NOMO-1 treated with DMSO at 0.1 percent for 48 hours (cell line): Measurements from ENCODE around the gene DTNB.
"Not testable (repeated sequence)": the region's sequence is repeated elsewhere in the genome, so short reads cannot be mapped to it uniquely, and the experiment has no call there.

Experiments used
- DNase-seq: peaks from one replicate; lab custom pipeline; 2025; ENCODE audit not compliant: unreplicated experiment; lab: John Stamatoyannopoulos, UW

The DTNB gene

DNA sequence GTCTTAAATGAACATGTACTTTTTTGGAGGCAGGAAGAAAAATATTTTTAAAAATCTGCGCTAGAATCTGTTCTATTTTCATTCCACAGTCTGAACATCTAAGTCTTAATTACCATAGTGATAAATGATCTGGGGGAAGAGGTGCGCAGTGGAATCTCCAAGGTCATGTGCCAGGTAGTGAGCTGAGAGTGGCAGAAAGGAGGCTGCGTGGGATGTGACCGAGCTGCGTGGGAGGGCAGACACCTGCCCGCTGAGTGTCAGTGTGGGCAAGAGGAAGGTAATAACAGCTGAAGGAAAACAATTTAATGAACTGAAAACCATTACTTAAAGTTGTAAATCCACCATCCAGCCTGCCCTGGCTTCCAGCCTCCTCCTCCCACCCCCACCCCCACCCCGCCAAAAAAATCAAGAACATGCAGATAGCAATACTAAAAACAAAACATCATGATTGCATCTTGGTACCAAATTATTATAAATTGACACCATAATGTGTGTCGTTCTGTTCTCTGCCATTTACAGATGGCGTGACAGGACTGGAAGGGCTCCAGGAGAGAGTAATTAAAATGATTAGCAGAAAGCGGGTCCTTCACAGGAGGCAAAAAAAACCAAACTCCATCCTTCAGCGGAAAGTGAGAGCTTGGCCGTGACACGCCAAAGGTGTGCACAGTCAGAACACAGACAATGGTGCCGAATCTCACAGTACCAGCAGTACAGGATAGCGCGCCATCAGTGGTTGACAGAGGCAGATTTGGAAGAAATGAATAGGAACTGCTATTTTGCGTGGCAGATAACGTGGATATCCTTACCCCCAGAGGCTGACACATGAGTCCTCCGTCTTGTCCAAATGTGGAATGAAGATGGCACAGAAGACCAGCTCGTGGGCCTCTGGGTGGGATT, 11.4 kb upstream of the DTNB start:
- no peak for DNase-seq

DNA sequence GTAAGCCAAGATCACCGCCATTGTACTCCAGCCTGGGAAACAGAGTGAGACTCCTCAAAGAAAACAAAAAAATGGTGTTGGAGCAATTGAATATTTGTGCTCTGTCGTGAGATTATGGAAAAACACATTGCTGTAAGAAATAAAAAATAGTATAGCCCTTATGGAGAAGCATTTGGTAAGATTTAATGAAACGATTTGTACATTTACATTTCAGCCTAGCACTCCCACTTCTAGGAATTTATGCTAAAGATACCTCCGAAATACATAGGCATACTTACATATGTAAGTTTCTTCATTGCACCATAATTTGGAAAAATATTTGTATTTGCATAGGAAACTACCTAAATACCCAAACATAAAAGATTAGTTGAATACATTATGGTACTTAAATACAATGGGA, 8.7 kb upstream of the DTNB start:
- DNase-seq, result no peak

DNA sequence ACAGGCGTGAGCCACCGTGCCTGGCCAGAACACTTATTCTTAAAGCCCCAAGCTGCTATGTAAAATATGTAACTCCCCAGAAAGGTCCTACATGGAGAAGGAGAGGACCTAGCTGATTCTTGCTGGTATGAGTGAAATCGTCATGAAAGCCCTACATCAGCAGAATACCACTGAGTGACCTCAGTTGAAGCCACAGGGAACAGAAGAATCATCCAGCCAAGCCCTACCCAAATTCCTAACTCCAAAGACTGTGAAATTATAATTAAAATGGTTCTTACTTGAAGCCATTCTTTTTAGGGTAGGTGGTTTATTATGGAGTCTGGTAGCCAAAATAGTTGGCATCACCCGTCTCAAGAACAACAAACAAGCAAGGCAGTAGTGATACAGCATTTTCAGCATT, 4.5 kb upstream of the DTNB start:
- no peak for DNase-seq

DNA sequence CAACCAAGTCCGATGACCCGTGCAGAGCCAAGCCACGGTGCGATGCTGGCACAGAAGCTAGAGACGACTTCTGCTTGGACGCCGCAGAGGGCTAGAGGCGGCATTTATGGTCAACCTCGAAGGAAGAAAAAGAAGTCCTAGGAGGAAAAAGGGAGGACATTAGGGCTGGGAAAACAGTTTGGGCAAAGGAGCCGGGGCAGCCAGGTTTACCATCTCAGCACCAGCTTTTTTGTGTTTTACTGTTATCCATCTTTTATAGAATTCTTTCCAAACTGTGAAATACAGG, 643 bp upstream of the DTNB start:
- no peak for DNase-seq

DNA sequence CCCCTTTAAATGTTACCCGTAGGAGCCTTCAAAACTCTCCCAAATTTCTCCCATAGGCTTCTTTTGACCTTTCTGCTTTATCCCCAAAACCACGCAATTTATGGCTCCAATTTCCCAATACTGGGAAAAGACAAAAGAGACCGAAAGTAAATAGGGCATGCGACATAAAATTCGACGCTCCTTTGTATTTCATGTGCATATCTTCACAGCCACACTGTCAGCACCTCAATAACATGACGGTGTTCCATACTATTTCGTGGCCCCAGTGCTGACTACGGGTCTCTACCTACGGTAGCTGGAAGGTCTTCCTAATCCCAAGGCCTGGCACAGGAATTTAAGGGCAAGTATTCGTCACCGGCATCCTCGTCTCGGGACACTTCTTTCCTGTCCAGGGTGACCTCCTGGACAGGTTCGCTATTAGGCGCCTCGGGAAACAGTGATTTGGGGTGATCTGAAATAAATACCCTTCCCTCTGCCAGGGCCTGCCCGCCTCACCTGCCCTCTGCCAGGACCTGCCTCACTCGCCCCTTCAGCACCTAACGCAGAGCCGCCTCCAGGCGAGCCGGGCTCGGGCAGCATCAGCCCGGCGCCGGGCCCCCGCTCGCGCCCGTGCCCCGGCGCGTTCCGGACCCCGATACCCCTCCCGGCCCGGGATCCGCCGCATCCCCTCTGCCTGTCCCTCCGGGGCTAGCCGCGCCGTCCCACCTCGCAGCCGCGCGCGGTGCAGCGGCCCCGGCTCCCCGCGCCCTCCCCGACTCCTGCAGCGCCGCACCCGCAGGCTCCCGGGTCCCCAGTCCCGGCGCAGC, 680 bp downstream of the DTNB start:
- DNase-seq, result peak; percentile 52

DNA sequence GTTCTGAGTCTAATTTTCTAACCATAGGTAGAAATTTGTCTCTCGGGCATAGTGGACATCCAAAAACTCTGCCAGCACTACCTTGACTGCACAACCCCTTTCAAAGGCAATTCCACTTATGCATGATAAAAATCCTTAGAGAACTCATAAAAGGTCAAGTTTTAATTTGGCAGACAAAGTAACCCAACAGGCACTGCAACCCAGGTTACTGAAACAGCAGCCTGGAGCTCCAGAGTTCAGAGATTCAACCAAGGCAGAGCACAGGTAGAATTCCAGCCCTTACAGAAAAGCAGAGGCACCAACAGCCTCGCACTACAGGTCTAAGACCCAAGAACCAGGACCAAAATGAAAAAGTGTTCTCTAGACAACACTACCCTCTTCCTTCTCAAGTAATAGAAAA, 1.8 kb downstream of the DTNB start:
- no peak for DNase-seq

DNA sequence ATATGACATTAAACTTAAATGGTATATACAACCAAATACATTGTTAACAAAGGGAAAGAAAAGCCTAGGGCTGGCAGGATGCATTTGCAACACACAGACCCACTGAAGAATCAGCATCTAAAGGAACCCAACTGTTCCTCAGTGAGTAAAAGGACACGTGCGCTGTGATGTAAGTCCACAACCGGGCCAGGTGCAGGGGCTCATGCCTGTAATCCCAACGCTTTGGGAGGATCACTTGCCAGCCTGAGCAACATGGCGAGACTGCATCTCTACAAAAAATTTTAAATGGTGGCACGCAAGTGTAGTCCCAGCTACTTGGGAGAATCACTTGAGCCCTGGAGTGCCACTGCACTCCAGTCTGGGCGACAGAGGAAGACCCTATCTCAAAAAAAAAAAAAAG, 3.9 kb downstream of the DTNB start:
- DNase-seq, result no peak

DNA sequence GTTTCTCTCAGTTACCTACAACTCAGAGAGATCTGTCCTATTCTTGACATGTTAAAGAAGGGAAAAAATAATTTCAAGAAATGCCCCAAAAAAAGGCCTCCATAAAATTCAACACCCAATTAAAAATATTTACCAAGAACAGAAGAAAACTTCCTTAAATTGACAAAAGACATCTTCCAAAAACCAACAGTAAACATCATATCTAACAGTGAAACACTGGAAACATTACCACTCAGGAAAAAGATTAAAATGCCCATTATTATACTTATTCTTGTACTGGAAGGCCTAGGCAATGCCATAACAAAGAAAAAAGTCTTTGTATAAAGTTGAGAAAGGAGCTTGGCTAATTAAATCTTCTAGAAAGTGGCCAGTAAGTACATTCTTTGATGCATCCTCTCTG, 7.2 kb downstream of the DTNB start:
- no peak for DNase-seq

DNA sequence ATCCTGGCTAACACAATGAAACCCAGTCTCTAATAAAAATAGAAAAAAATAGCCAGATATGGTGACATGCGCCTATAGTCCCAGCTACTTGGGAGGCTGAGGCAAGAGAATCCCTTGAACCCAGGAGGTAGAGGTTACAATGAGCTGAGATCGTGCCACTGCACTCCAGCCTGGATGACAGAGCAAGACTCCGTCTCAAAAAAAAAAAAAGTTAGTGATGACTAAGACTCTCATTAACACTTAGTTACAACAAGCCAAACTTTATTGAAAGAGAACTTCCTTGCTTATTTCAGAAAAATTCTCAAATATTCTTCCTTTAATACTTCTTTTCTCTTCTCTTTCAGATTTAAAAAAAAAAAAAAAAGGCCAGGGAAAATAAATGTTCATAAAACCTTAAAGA, 7.9 kb downstream of the DTNB start:
- not testable (repeated sequence) for DNase-seq

DNA sequence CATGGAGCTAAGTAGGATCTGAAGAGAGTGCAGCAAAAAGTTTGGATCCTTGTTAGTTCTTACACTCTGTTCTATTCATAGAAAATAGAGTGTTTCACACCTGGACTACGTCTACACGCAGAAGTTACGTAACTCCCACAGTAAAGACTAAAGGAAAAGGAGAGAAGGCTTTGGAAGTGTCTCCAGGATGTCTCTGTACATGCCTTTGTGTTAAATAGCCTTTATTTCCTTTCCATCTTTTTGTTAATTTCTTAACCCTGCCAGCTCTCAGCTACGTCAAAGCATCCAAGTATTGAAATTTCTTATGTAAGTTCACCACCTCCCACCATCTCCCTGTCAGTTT, 8.4 kb downstream of the DTNB start:
- no peak for DNase-seq

DNA sequence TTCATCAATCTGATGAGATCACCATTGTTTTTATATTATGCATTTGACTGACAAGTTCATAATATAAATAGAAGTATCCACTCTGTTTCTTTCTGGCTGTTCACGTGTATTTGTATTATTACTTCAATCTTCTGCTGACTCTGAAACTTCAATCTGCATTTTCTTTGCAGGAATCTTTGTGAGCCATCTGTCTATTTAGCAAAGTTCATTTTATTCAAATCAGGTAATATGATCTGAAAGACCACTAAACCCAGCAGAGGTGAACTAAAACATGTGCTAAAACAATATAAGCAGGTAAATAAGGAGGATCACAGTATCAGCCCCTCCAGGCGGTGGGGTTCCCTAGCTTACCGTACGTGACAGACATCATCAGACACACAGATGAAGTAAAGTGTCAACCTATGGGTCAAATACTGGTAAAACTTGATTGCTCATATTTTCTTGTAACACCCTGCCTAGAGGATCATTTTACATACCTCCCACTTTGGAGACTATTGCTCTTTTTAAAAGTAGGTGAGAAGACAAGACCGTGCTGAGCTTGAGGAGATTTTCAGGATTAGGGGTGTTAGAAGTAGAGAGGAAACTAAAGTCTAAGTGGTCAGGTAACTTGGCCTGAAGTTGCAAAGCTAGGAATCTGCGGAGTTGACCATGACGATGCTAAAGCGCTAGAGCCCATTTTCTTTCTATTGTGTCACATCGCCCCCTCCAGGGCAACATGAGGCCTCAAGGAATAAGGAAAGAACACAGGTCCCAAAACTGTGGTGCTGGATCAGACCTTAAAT, 9.0 kb downstream of the DTNB start:
- peak; percentile 25 for DNase-seq

DNA sequence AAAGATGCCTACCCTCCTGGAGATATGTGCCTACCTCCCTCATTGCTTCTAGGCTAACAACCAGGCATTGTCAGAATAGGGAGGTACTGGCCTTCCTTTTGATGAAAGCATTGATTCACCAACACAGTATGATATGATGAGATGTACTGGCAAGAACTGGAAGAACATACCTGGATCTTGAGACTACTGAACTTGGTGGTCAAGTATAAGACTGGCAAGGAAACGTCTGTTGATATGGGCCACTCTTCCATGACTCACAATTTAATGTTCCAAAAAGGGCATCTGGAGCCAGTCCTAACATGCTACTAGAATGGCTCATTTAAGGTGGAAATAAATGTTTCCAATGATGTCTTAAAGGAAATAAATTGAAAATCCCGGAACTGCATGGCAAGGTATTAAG, 18.1 kb downstream of the DTNB start:
- no peak for DNase-seq

DNA sequence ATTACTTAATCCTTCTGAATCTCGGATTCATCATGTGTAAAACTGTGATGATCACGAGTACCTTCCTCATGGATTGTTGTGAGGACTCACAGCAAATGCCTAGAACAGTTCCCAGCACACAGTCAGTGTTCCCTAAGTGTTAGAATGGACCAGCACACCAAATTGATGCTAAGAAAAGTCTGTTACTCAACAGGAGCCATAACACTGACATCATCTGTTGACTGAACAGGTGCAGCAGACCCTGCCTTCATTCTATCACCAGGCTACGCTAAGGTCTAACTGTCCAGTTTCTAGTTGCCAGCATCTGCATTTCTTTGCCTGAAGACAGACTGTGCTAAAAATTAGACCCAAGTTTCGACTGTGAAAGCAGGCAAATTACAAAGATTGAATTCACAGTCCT, 18.6 kb downstream of the DTNB start:
- no peak for DNase-seq

DNA sequence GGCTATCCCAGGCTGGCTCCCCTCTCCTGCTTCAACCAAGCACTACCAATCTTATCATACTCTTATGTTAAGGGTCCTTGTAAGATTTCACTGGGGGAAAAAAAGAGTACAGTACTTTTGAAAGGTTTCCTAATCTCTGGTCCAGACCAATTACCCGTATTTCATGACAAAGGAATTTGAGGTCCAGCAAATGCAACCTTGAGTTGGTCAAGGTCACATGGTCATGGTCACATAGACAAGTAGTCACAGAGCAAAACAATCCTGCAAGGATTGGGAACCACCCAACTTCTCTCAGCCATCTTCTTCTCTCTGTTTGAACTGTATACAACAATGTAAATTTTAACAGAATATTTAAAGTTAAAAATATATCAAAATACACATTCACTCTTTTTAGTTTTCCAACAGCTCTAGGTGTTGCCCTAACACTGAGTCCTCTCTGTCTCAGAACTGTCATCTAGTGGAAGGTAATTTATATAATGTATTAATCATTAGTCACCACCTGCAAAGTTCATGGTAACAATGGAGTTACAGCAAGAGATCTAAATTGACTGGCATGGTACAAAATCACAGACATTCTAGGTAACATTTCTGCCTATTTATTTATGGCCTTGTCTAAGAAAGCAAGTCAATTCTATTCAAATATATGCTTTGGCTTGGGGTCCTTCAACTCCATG, 21.5 kb downstream of the DTNB start:
- no peak for DNase-seq

DNA sequence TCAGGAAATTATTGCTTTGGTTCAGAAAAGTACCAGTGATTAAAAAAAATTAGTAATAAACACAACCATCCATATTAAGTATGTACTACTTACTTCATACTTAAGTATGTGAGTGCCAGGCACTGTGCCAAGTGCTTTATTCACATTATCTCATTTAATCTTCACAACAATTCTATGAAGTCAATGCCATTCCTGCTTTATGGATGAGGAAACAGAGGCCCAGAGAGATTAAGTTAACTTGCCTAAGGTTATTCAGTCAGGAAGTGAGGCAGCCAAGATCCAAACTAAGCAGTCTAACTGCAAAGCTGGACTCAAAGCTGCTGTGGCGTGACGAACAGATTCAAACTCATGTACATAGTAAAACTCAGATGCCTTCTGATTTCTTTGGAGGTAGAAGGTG, 22.3 kb downstream of the DTNB start:
- no peak for DNase-seq

DNA sequence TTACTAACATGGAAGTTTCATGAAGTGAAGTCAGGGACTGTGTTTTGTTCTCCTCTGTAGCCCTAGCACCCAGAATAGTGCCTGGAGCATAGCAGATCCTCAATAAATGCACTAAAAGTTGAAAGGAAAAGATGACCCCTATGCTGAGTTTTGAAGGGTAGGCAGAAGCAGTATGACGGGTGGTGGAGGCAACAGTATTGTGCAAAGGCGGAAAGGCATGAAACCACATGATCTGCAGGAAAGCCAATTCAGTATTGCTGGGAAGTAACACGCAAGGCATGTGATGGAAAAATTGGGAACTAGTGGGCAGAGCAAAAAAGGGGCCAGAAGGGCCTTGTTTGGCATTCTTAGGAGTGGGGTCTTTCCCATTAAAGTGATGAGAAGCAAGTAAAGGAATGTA, 23.1 kb downstream of the DTNB start:
- DNase-seq, result no peak

DNA sequence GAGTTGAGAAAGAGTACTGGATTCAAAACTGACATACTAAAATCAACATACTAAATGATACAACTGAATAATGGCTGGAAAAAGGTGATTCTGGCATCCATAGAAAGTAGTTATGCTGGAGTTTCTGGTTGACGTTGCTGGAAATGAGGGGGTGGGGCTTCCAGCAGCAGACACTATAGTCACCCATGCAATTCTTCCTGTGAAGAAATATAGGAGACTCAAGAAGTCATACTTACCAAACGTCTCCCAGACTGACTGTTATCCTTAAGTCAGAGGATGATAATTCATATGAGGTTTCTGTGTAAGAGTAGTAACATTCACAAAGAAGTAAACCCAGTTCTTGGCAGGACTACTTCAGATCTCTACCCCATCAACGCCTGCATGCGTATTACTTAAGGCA, 23.6 kb downstream of the DTNB start:
- DNase-seq, result no peak

DNA sequence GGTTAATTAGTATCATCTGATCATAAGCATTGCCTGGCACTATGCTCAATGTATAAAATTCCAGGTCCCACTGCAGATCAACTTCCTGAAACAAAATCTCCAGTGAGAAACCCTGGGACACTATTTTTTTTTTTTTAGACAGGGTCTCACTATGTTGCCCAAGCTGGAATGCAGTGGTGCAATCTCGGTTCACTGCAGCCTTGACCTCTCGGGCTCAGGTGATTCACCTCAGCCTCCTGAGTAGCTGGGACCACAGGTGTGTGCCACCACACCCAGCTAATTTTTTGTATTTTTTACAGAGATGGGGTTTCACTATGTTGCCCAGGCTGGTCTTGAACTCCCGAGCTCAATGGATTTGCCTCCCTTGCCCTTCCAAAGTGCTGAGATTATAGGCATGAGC, 31.1 kb downstream of the DTNB start:
- DNase-seq, result no peak

DNA sequence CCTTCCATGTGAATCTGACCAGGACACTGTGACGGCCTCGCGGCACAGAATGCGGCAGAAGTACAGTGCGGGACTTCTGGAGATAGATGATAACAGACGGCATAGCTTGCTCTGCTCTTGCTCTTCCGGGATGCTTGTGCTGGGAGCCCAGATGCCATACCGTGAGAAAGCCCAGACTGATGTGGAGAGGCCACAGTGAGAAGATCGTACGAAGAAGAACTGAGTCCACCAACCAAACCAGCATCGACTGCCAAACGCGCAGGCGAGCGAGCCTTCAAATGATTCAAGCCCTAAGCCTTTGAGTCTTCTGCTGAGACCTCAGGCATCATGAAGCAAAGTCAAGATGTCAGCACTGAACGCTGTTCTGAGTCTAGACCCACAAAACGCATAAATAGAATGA, 33.7 kb downstream of the DTNB start:
- no peak for DNase-seq

DNA sequence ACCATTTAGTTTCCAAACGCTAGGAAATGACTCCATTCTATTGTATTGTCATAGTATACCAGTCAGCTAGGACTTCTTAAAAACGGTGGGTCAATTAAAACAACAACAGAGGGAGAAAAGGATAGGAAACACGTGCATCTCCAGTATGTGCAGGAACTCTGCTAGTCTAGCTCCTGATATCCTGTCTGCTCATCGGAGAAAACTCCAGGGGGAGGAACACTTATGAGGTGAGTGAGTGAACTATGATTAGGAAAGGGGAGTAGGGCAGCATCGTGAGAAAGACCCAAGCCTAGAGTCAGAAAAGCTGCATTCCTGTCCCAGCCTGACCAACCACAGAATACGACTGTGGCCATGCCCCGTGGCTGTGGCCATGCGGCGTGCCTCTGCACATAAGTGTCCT, 34.2 kb downstream of the DTNB start:
- no peak for DNase-seq

DNA sequence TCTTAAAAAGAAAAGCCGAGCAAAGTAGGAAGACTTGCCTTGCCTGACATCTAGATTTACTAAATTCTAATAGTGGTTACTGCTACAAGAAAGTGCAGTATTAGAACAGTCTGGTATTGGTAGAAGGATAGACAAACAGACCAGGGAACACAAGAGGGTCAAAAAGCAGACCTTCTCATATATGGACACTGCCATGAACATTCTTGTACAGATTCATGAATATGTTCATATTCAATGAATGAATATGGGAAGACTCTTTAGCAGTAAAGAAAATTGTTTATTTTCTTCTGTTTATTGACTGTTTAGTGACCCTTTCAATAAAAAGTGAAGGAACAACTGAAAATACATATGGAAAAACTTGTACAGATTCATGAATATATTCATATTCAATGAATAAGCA, 37.6 kb downstream of the DTNB start:
- DNase-seq, result no peak
